GM21825 (cell line): ENCODE data around the gene HPS1.

Experiments used
- ATAC-seq: cut with Tn5 transposase; IDR thresholded peaks from one replicate; pipeline ENCODE4 v1.9.1; 2021; ENCODE audit warnings: mild to moderate bottlenecking, moderate library complexity; ENCODE audit not compliant: unreplicated experiment

HPS1 gene

DNA sequence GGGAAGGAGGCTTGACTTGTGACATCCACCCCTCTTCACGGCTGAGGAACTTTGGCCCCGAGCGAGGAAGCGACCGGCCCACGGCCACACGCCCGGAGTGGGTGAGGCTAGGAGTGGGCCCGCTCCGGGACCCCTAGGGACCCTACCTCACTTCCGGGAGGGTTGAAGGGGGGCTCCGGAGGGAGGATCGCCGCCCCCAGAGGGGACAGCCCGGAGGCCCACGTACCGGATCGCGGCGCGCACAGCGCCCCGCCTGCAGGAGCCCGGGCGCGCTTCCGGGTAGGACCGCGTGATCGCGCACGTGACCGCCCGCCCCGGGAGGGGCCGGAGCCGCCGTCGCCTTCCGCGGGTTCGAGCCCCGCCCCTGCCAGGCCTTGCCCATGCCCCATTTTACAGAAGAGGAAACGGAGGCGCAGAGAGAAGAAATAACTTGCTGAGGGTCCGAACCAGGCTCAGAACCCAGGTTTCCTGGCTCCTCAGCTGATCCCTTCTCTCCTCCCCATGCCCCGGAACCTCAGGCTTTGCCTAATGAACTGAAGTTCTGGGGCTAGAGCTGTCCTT lies at the start of gene HPS1:
Gene HPS1, minus strand, starts transcription at position 275 of the 561 bp plus-strand sequence. CDS start 3,695 bp downstream, outside the sequence.
- peak; percentile 87 for ATAC-seq

DNA sequence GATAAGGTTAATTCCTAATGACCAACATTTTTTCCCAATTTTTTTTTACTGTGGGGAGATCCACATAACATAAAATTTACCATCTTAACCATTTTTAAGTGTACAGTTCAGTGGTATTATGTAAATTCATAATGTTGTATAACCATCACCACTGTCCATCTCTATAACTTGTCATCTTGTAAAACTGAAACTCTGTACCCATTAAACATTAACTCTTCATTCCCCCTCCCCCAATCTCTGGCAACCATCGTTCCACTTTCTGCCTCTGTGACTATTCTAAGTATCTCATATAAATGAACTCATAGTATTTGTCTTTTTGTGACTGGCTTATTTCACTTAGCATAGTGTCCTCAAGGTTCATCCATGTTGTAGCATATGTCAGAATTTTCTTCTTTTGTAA lies 46.0 kb upstream of the HPS1 start:
- ATAC-seq: no peak

DNA sequence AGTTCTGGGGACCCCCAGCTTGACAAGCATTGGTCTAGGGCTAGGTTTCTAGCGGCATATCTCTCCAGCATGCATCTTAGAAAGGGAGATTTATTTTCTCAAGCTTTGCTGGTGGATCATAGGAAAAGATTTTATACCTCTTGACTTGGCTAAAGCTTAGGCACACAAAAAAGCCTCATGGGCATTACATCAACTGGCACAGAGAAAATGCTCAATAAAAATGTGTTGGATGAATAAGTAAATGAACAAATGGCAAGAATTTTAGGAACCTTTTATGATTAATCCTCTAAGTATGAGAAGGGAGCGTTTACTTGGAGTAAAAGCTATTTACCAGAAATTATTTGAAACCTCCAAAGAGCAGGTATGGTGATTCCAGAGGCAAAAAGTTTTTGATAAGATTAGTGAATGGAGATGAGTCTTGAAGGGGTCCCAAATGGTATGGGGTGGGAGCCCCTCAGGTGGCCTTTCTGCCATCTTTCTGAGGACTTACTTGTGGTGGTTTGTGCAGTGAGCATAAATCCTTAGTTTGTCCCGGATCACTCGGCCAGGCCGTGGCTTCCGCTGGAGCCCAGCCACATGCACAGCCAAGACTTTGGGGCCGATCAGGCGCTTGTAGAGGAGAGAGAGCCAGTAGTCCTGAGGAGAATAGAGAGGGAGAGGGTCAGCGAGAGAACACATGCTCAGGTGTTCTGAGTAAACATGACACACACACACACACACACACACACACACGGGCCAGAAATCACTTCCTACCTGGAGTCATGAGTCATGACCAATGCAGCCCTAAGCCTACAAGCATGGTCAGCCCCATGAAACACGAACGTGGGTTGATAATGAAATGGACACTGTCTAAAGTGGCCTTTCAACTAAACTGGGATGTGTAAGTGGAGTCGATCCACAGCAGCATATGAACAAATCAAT lies 43.1 kb upstream of the HPS1 start:
- ATAC-seq: no peak

DNA sequence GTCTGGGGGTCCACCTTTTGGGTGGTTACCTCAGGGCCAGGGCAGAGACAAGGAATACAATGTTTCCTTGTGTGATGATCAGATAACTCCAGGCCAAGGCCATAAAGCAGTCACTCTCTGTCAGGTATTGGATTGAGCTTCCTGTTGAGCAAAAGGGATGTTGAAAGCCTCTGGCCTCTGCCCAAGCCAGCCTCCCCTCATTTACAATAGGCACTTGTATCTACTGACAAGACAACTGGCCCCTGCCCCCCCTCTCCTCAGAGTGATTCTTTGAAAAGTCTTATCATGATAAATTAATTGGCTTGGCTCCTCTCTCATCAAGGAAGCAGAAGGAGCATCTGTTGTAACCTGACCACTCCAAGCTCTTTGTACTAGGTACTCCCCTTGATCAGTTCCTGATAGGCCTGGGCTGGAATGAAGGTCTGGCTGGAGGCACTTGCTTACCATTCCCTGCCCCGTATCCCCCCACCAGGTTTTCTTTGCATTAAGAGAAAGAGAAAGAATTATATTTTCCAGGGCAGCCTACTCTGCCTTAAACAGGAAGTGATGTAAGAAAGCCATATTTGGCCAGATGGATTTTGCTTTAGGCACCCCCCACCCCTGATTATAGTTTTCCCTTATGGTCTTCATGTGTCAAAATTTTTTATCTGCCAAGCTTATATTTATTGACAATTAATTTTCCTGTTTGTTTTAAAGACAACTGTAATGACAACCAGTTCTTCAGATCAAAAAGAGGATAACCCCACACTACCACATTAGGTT lies 42.1 kb upstream of the HPS1 start:
- no peak for ATAC-seq

DNA sequence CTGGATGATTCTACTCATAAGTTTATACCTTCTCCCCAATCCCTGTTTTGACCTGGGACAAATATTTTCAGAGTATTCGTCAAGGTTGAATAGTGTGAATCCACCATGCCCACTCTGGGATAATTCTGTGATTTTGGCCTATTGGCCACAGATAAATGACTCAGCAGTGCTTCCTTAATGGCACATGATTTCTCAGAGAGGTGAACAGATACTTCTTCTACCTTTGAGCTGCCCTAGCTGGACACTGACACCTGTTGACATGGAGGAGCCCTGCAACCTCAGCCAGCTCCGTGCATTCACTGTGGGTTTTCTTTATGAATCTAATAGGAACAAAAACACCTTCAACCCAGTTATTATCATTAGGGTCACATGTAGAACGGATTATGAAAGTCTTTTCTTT lies 40.9 kb upstream of the HPS1 start:
- ATAC-seq: no peak

DNA sequence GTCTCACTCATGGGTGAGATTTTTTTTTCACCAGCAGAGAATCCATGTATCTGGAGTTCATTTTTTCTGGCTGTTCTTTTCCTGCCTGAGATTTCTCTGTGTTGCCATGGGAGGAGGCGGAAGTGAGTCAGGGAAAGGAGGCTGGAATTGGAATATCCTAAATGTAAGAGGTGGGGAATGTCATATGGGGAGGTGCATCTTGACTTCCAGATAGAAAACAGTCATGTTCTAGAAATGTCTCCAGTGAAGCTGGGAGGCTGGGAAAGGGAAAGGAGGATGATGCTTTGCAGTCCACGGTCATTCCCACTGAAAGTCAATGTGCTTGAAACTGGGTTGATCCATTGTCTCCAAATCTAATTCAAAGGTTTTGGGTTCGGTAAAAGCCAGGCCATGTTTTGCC lies 39.7 kb upstream of the HPS1 start:
- no peak for ATAC-seq

DNA sequence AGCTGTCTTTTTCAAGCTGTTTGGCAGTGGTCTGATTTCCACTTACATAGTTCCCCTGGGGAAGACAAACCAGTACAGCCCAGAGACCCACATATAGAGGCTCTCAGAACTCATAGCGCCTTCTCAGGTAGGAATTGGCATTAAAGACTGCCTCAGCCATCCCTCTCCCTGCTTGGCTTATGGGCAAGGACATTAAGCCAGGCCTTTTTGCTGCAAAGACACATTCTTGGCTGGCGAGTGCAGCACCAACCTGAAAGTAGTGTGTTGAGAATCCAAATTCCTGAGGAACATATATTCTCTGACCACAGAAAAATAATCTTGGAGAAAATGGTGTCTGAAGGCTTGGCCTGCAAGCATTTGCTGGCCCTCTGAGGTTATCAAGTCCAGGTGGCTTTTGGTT lies 39.2 kb upstream of the HPS1 start:
- ATAC-seq: no peak

DNA sequence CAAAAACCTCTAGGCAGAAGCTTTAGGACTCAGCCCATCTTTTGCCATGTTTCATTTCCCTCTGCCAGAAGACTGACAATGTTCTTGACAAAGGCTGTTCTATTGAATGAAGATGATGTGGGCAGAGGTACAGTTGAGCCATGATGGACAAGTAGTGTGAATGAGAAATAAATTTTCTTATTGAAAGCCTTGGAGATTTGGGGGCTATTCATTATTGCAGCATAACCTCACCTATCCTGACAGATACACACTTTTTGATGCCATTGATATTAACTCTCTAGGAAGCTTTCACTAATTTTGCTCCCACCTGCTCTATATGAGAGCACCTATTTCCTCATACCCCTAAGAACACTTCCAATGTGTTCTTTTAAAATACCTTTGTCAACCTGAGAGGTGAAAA lies 36.9 kb upstream of the HPS1 start:
- no peak for ATAC-seq

DNA sequence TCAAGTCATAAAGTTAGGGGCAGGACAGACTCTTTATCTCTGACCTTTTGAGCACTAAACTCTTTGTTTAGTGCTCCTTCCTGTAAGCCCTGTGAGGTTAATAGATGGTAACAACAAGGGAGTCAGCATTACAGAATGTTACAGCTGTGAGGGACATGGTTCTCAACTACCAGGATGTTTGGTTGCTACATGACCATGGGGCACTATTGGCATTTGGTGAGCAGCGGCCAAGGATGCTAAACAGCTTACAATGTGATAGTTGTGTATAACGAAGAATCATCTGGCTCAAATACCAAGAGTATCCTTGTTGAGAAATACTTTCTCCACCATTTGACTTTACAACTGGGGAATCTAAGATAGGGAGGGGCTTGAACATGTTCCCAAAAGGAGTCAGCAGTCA lies 35.4 kb upstream of the HPS1 start:
- ATAC-seq: no peak

DNA sequence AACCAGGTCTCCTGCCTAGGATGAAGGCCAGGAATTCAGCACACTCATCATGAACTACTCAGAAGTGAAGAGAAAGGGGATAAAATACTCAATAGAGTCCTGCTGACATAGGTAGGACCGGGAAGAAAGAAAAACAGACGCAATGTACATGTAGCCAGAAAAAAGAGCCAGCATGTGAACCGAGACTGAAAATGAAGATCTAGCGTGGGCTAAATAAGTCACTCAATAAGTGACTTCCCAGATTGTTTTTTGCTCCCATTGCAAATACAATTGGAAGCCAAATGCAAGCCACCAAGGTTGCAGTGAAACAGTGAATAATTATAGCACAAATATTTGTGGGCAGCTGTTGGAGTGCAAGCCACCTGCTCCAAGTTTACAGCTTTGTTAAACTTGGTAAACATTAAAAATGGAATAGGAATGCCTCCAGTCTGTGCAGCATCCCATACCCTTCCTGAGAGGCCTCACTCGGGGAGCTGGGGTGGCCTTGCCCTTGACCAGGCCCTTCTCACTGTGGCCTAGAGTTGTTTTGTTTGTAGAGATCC lies 34.7 kb upstream of the HPS1 start:
- no peak for ATAC-seq

DNA sequence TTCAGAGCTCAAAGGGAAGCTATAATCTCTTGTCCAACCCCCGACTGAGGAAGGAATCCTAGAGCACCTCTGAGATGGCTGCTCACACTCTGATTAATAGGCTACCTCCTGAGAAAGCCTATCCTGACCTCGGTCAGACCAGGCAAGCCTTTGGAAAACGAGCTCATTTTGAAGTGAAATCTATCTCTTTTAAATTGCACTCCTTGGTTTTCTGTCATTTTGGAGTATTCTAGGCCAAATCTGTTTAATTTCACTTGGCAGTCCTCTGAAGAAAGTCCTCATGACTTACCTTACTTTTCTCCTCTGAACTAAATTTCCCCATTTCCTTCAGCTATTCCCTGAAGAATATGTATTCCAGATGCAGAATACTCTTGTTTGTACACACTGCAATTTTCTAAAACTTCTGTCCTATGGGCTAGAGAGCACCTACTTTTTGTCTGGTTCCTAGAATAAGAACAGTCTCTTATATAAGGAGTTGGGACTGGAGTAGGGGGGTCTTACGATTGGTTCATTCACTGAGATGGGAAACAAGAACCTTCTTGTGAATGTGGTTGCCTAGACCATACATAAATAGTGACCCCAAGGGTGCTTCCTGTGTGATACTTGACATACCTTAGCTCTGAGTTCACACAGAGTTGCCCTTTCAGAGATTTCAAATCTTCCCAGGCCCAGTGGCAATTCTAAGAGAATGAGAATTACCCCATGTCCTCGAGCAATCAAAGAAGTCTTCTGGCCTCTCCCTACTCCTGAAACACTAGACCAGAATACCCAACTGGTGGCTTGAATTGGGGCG lies 31.9 kb upstream of the HPS1 start:
- no peak for ATAC-seq

DNA sequence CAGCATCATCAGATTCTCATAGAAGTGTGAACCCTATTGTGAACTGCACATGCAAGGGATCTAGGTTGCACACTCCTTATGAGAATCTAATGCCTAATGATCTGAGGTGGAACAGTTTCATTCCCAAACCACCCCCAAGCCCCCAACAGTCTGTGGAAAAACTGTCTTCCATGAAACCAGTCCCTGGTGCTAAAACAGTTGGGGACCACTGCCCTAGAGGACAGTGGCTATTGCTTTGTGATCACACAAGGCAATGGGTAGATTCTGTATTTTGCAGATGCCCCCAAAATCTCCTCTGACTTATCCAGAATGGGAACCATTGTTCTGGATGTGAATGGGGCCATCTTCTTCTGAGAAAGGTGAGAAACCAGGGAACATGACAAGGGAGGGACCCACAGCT lies 31.1 kb upstream of the HPS1 start:
- ATAC-seq: no peak

DNA sequence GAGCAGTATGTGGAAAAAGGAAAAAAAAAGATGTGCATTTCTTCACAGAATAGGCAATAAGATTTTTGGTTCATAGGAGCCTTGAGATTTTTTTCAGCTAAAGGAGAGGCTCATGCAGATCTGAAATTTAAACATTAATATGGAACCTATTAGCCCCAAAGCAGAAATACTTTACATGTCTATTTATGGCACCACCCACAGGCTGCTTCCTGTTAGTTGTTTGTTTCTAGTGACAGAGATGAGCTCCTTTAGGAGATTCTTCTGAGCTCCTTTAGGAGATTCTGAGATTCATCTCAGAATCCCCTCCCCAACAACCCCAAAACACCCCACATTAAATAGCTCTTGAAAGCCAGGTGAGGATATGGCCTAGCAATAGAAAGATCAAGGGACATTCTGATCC lies 27.9 kb upstream of the HPS1 start:
- ATAC-seq: peak; percentile 61

DNA sequence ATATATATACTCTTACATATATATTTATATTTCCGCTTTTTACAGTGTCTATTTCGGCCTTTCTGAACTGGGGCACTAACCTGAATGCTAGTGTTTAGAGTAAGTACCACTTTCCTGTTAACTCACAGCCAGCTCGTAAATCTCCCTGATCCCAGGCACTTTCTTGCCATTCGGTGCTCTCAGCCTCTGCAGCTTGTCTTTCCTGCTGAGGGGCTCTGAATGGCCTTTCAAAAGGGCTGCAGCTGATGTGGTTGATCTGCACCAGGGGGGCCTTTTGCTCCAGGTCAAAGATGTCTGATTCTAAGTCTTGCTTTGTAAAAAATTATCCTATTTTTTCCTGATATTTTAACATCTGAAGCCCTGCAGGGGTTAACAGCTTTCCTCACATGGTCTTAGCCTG lies 25.5 kb upstream of the HPS1 start:
- ATAC-seq: no peak

DNA sequence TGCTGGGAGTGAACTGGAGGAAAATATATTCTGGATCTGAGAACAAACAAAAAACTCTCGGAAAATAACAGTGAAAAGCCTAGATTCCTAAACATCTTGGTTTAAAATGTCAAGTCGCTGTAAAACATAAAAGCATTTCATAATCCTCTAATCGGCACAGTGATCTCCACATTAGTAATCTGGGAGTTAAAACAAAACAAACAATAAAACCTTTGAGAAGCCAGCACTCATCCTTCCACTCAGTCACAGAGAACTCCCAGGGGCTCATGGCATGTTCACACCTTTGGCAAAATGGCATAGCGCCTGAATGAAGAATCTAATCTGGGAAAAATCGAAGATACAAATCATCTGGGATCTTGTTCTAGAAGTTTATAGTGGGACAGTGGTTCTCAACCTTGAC lies 24.1 kb upstream of the HPS1 start:
- ATAC-seq: no peak

DNA sequence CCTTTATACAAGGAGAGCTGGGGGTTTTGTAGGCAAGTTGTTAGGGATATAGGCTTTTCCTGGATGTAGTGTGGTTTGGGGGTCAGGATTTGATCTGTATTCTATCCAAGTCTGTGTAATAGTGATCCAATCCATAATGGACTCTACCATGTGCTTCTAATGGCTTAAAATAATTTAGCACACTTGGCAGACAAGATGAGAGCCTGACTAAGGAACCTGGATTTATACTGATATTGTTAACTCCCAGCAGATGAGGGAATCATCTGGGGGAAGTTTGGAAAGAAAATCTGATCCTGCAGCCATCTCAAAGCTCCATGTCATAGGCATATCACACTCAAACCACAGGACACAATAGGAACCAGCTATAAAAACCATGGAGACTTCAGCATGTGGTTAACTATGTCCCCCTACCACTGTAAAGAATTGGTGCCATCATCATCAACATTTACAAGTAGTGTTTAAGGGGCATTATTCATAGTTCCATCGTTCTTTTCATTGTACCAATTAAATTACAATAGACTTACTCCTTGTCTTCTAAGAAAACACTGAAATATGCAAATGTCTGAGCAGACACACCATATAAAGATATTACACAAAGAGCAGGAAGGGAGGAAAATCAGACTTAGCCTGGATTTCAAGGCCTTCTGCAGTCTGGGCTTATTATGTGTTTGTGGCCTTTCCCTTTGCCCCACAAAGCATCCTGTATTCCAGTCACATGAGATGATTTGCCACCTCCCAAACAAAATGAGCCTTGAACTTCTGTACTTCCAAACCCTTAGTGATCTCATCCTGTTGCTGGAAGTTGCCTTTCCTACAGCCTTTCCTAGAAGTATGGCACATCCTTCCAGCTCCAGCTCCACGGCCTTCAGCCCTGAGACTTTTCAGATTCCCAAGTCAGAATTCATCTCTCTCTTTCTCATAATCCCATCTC lies 22.5 kb upstream of the HPS1 start:
- ATAC-seq: no peak

DNA sequence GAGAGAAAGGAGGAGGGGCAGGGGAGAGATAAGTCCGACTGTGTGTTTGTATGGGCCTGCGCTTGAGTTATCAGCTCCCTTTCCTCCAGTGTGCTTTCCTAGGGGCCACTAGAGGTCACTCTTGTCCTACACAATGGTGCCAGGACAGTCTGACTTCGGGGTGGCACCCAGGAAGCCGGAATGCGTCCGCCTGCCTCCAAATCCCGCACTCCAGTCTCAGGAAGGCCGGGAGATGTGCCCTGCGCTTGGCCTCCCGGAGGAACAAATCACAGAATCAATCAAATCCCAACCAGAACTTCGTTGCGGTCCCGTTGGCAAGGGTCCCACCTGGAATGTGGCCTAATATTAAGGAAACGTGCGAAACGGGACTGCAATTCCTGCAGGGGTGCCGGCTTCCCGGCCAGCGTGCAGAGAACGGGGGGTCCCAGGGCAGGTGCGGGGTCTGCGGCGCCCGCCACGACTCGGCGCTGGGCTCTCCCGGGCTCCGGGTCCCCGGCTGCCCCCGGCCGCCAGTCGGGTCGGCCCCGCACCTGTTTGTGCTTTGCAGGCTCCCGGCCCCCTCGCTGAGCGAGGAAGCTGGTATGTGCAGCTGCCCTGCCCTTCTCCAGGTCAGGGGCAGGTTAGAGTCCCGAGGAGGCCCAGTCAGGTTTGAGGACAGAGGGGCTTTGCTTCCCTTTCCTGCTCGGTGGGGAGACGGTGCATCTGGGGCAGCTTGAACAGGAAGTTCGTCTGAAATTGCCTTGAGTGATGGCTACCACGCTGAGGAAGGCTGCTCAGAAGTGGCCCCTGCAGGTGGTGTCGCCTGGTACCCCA lies 21.0 kb upstream of the HPS1 start:
- peak; percentile 94 for ATAC-seq

DNA sequence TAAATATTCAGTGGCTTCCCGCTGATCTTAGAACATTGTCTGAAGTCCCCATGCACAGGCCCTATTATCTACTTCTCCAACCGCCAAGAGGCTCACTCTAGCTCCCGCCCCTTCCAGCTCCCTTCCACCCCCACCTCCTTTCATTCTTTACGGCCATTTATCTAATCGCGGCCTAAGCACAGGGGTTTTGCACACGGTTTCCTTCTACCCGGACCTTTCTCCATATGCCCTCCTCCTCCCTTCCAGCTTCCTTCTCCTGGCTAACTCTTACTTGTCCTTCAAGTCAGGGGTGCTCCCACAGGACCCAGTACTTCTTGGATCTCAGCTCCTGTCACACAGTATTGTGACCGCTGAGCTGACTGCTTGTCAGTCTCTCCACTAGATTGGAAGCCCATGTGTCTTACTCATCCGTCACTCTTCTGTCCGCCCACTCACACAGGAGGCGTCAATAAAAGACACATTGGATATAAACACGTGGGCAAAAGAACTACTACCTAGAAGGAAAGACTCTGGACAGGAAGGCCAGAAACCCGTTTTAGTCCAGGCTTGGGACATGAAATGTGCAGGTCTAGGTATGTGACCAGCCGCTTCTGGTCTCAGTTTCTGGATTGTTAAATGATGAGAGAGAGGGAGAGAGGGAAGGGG lies 20.2 kb upstream of the HPS1 start:
- no peak for ATAC-seq
